Right lobe of liver (tissue), 6 donors: ENCODE data around the gene ATXN7L2. TPM values are rescaled to one million over a fixed set of nuclear protein-coding genes. Genes with fewer than 3 reads are reported as not detected.

Source experiments
- ATAC-seq, 4 donors: fragments of 200-7000 bp; cut with Tn5 transposase; one replicate each; pipeline ENCODE4 v1.9.1; 2020; ENCODE audit warnings: mild to moderate bottlenecking in 4 of 4, moderate library complexity in 4 of 4
- DNase-seq, 3 donors: peaks; one replicate each; pipeline ENCODE4 v3.0.0-alpha.2; 2020
- H3K27ac ChIP-seq, 3 donors: fragments of 200-600 bp; one replicate each; pipeline ENCODE4 v1.8.0; 2022
- H3K27me3 ChIP-seq, 2 donors: fragments of 200-600 bp; one replicate each; pipeline ENCODE4 v1.8.0; 2022
- H3K36me3 ChIP-seq, 4 donors: fragments of 200-600 bp; sonication (generic) in 1 of 4; one replicate each; pipeline versions ENCODE4 v1.5.1 to v1.8.0; 2017 to 2022; ENCODE audit warnings: control low read depth in 1 of 4
- H3K4me1 ChIP-seq, 4 donors: fragments of 200-600 bp; sonication (generic) in 1 of 4; one replicate each; pipeline versions ENCODE4 v1.5.1 to v1.8.0; 2017 to 2022; ENCODE audit warnings: control low read depth in 1 of 4
- H3K4me3 ChIP-seq, 3 donors: fragments of 200-600 bp; one replicate each; pipeline ENCODE4 v1.8.0; 2022
- H3K9me3 ChIP-seq, 4 donors: fragments of 200-600 bp; sonication (generic) in 1 of 4; one replicate each; pipeline versions ENCODE4 v1.5.1 to v1.8.0; 2017 to 2022; ENCODE audit warnings: control low read depth in 1 of 4
- CTCF ChIP-seq, 4 donors: fragments of 200-600 bp in 3 of 4; fragments of 450-650 bp in 1 of 4; IDR thresholded peaks; one replicate each; pipeline versions ENCODE4 v1.5.1 to v1.8.0; 2016 to 2022; ENCODE audit warnings: antibody characterized with exemption in 4 of 4, mild to moderate bottlenecking in 2 of 4
- POLR2A ChIP-seq: fragments of 450-650 bp; IDR thresholded peaks from one replicate; pipeline ENCODE4 v1.6.1; 2017; ENCODE audit warnings: antibody characterized with exemption, mild to moderate bottlenecking
- WGBS: methylation state at CpG from one replicate; pipeline ENCODE4 v1.1.6; 2018; ENCODE audit warnings: low coverage, low lambda C conversion rate; ENCODE audit not compliant: insufficient coverage; ENCODE audit errors: missing lambda C conversion rate; 5-methylcytosine and 5-hydroxymethylcytosine counted together
- intact Hi-C, 2 donors: fragments of 100-400 bp; cut with DNase I; formaldehyde crosslinking; loops; one replicate each; pipeline versions ENCODE4 v1.11.2 to v1.14.1; 2022
- long read RNA-seq: library from polyadenylated mRNA; unstranded; transcript quantifications from one replicate; pipeline ENCODE4 v2.0.0, GENCODE V29; 2019
- total RNA-seq, 6 experiments: library from RNA; depleted of rRNA in 2 of 6; stranded (reverse); fragments of >200 nt in 2 of 6; fragmentation: NEBNext Ultra II Directional in 3 of 6; extraction: Animal tissue kit (Norgen Biotek cat#: 25700) in 3 of 6; gene quantifications; one replicate each; pipeline versions ENCODE4 v1.1.0 to v1.2.4, GENCODE V29; 2016 to 2023
- donor health status: DM: no; HTN: yes; CAD: no.
- donor health status: DM: no; HTN: no; CAD: no.
- donor health status: DM: no; HTN: no; CAD: no.
- donor health status: DM: no; HTN: yes; CAD: no.
- donor health status: DM: no; HTN: yes; CAD: no.

The ATXN7L2 gene
- total RNA-seq: 1 to 10 TPM; 1.5 to 6.1 (median 3.1) TPM
- long read RNA-seq: 0 reads

- Histone ChIP-seq H3K4me3 (peak within 1 kb of the TSS; percentile 82 to 88 (median 85)), H3K27ac (peak within 1 kb of the TSS; percentile 91 to 93 (median 92)), H3K9me3 (no peaks in the 10 kb centered on the region), H3K36me3 (no peaks in the 10 kb centered on the region), H3K4me1 (peaks cover 0 to 3% (median 0%) of the 10 kb centered on the region in 4 donors), H3K27me3 (no peaks in the 10 kb centered on the region)
- ATAC-seq (peak; percentile 90 to 97 (median 91)), DNase-seq (peak; percentile 93 to 94 (median 94))
- intact Hi-C loops: no loop called here
- 2% methylated on average over 15 of the region's 73 CpGs for WGBS
- TF ChIP-seq POLR2A (peak; percentile 81), CTCF (IDR thresholded peaks at IDR 0.05) (no peak)
Measured at GRCh38 chr1:109483672-109484518, at the start of gene ATXN7L2. TSS of gene ATXN7L2 (plus strand) at chr1:109483905. CDS start at chr1:109483954, 49 bp downstream.

- Histone ChIP-seq H3K4me3 (no peak overlapping the region), H3K27ac (no peak overlapping the region), H3K36me3 (no peaks in the 10 kb centered on the region), H3K4me1 (no peaks in the 10 kb centered on the region), H3K27me3 (no peaks in the 10 kb centered on the region), H3K9me3 (no peaks in the 10 kb centered on the region)
- DNase-seq (no peak), ATAC-seq (no peak)
- intact Hi-C loops: no loop called here
- no CpG with 5 or more reads among the region's 1 CpG for WGBS
- TF ChIP-seq CTCF (IDR thresholded peaks at IDR 0.05): no peak
- TF ChIP-seq POLR2A: no peak
Measured at GRCh38 chr1:109434484-109434883, 49.2 kb upstream of the ATXN7L2 start.

GRCh38 chr1:109438798-109439297 lies 44.9 kb upstream of the ATXN7L2 start:
- peak in 1 of 4 donors; percentile 69 for ATAC-seq
- no peak overlapping the region for H3K4me3 ChIP-seq
- no peaks in the 10 kb centered on the region for H3K9me3 ChIP-seq
- no peaks in the 10 kb centered on the region for H3K4me1 ChIP-seq
- no peak overlapping the region for H3K27ac ChIP-seq
- DNase-seq: no peak
- WGBS: 65% methylated on average over 3 of the region's 3 CpGs
- no peaks in the 10 kb centered on the region for H3K36me3 ChIP-seq
- no peak for TF ChIP-seq POLR2A
- intact Hi-C loops: no loop called here
- no peaks in the 10 kb centered on the region for H3K27me3 ChIP-seq

- H3K4me3 ChIP-seq: no peak overlapping the region
- DNase-seq (no peak), ATAC-seq (peak in 1 of 4 donors; percentile 30)
- intact Hi-C loops: no loop called here
- no peaks in the 10 kb centered on the region for H3K36me3 ChIP-seq
- H3K27me3 ChIP-seq: no peaks in the 10 kb centered on the region
- no peaks in the 10 kb centered on the region for H3K9me3 ChIP-seq
- WGBS: 13% methylated on average over 1 of the region's 1 CpG
- no peak overlapping the region for H3K27ac ChIP-seq
- TF ChIP-seq POLR2A (no peak), CTCF (IDR thresholded peaks at IDR 0.05) (no peak)
- H3K4me1 ChIP-seq: no peaks in the 10 kb centered on the region
Measured at GRCh38 chr1:109441069-109441468, 42.6 kb upstream of the ATXN7L2 start.

- Histone ChIP-seq H3K36me3 (no peaks in the 10 kb centered on the region), H3K27me3 (no peaks in the 10 kb centered on the region), H3K27ac (no peak overlapping the region), H3K4me3 (no peak overlapping the region), H3K4me1 (no peaks in the 10 kb centered on the region), H3K9me3 (no peaks in the 10 kb centered on the region)
- DNase-seq (no peak), ATAC-seq (no peak)
- TF ChIP-seq CTCF (IDR thresholded peaks at IDR 0.05) (no peak), POLR2A (no peak)
- 64% methylated on average over 2 of the region's 2 CpGs for WGBS
- intact Hi-C loops: no loop called here
Measured at GRCh38 chr1:109443476-109443875, 40.2 kb upstream of the ATXN7L2 start.
